Measurements from ENCODE around the gene JOSD1. TPM values are rescaled to one million over a fixed set of nuclear protein-coding genes. Genes with fewer than 3 reads are reported as not detected.
A peak's percentile ranks its signal among the peaks of the same experiment; 100 is the strongest.

The JOSD1 gene
- total RNA-seq, 3 donors from 2014 or later, result 60.5 to 80.8 (median 61.3) TPM

- Histone ChIP-seq H3K4me3 (no peak overlapping the region), H3K36me3 (peaks cover 18% of the 10 kb centered on the region), H3K9me3 (no peaks in the 10 kb centered on the region), H3K27ac (no peak overlapping the region), H3K4me1 (peaks cover 12 to 20% of the 10 kb centered on the region in 2 donors), H3K27me3 (no peaks in the 10 kb centered on the region)
- no peak for DNase-seq (ENCODE audit: low spot score in 2 of 2)
- no peak for TF ChIP-seq POLR2AphosphoS5 (IDR thresholded peaks at IDR 0.05)
- intact Hi-C loops (cut with DNase I; ENCODE audit: low total_unique reads), result no loop called here
Observed at GRCh38 chr22:38728871-38729796, 28.4 kb upstream of the JOSD1 start.

DNA sequence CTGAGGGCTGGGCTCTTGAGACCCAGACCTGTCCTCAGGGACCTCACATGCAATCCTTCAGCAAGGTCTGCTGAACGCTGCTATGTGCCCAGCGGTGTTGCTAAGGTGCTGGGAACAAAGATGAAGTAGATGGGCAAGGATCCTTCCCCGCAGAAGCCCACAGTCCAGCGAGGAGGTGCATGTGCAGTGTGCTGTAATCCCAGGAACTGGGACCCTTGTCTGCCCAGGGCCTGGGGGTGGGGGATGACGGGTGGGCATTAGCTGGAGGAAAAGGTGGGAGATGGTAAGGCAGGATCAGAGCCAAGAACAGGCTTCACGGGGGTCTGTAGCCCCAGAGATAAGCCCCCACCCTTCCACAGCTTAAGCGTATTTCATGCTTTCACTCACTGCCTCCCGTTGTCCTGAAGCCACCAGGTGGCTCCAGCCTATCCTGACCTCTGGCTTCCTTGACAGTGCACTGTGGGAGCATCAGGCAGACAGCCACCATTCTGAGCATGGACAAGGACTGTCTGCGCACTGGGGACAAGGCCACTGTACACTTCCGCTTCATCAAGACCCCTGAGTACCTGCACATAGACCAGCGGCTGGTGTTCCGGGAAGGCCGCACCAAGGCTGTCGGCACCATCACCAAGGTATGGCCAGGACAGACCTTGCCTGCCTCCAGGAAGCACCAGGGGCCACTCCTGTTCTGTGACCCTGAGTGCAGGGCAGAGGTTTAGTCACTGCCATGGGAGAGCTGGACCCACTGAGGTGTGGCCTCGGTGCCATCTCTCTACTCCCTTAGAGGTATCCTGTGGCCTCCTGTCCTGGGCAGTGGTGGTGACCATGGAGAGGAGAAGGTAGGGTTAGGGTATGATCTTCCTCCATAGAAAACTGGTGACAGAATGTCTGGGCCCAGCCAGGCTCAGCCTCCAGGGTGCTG lies 27.0 kb upstream of the JOSD1 start:
- DNase-seq (ENCODE audit: low spot score in 2 of 2), result peak in 1 of 2 donors; percentile 19
- H3K4me3 ChIP-seq, result no peak overlapping the region
- intact Hi-C loops (cut with DNase I; ENCODE audit: low total_unique reads), result no loop called here
- H3K36me3 ChIP-seq, result peaks cover 18% of the 10 kb centered on the region
- peaks cover 7 to 11% of the 10 kb centered on the region in 2 donors for H3K4me1 ChIP-seq
- H3K27me3 ChIP-seq, result no peaks in the 10 kb centered on the region
- no peaks in the 10 kb centered on the region for H3K9me3 ChIP-seq
- H3K27ac ChIP-seq, result peak overlapping the region in 1 of 2 donors; percentile 40
- TF ChIP-seq POLR2AphosphoS5 (IDR thresholded peaks at IDR 0.05), result no peak
- TF ChIP-seq CTCF (IDR thresholded peaks at IDR 0.05), result no peak
- no peak for TF ChIP-seq POLR2A (IDR thresholded peaks at IDR 0.05)

DNA sequence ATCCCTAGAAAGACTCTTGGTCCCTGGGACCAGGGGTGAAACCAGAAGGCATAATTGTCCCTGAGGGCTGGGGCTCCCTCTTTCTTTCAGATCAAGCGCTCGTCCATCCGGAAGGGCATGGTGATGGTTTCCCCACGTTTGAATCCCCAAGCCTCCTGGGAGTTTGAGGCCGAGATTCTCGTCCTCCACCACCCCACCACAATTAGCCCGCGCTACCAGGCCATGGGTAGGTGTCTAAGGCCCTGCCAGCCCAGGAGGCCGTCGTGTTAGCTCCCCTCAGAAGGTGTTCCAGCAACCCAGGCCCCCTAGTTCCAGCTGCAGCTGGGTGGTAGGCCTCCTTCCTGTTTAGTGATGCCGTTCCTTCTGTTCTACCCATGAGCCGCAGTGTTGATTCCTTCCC lies 26.4 kb upstream of the JOSD1 start:
- intact Hi-C loops (cut with DNase I; ENCODE audit: low total_unique reads), result no loop called here

DNA sequence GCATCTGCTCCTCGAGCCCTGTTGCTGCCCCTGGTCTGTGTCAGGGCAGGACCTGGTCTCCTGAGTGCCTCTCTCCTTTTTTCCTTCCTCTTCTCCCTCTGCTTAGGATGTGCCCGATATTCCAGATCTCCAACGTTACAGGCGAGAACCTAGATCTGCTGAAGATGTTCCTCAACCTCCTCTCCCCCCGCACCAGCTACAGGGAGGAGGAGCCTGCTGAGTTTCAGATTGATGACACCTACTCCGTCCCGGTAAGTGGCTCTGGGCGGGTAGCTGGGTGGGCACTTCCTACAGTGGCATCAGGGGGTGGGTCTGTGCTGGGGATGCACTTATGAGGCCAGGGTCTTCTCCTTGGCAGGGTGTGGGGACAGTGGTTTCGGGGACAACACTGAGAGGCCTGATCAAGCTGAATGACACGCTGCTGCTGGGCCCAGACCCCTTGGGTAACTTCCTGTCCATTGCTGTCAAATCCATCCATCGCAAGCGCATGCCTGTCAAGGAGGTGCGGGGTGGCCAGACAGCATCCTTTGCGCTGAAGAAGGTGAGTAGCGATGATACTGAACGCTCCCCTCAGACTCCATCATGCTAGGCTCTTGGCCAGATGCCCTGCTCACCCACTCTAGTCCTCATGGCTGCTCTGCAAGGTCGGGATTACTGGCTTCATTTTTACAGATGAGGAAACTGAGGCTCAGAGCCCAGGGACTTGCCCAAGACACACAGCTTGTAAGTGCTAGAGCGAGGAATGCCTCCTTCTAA lies 25.3 kb upstream of the JOSD1 start:
- no peaks in the 10 kb centered on the region for H3K4me1 ChIP-seq
- no peak overlapping the region for H3K27ac ChIP-seq
- no peaks in the 10 kb centered on the region for H3K9me3 ChIP-seq
- intact Hi-C loops (cut with DNase I; ENCODE audit: low total_unique reads), result no loop called here
- no peak overlapping the region for H3K4me3 ChIP-seq
- H3K36me3 ChIP-seq, result peaks cover 18% of the 10 kb centered on the region
- peak in 1 of 2 donors; percentile 33 for DNase-seq (ENCODE audit: low spot score in 2 of 2)
- TF ChIP-seq POLR2A (IDR thresholded peaks at IDR 0.05), result no peak
- TF ChIP-seq POLR2AphosphoS5 (IDR thresholded peaks at IDR 0.05), result no peak
- TF ChIP-seq CTCF (IDR thresholded peaks at IDR 0.05), result no peak
- H3K27me3 ChIP-seq, result no peaks in the 10 kb centered on the region

More for the DNA sequence above, 26.4 kb upstream of the JOSD1 start:
- H3K36me3 ChIP-seq, result peaks cover 18% of the 10 kb centered on the region
- peak in 1 of 2 donors; percentile 19 for DNase-seq (ENCODE audit: low spot score in 2 of 2)
- H3K4me3 ChIP-seq, result no peak overlapping the region
- H3K27ac ChIP-seq, result no peak overlapping the region
- H3K9me3 ChIP-seq, result no peaks in the 10 kb centered on the region
- peaks cover 5 to 6% of the 10 kb centered on the region in 2 donors for H3K4me1 ChIP-seq
- H3K27me3 ChIP-seq, result no peaks in the 10 kb centered on the region
- TF ChIP-seq POLR2AphosphoS5 (IDR thresholded peaks at IDR 0.05) (no peak), CTCF (IDR thresholded peaks at IDR 0.05) (no peak), POLR2A (IDR thresholded peaks at IDR 0.05) (no peak)

Data from breast epithelium (tissue), 4 donors.